MM.1S (cell line): ENCODE measurements around the gene UQCRQ.

Source experiments
- DNase-seq: peaks from one replicate; pipeline ENCODE4 v3.0.0-alpha.2; 2015
- H2AFZ ChIP-seq: fragments of 300-600 bp; sonication (generic); 2 replicates; pipeline ENCODE4 v1.6.0; 2016; ENCODE audit warnings: antibody characterized with exemption, low read length
- H3F3A ChIP-seq: fragments of 300-600 bp; sonication (generic); 2 replicates; pipeline ENCODE4 v1.6.1; 2016; ENCODE audit warnings: mild to moderate bottlenecking, antibody characterized with exemption, low read length, moderate library complexity, mixed read lengths; ENCODE audit not compliant: insufficient read depth
- H3K27ac ChIP-seq: fragments of 300-600 bp; sonication (generic); 2 replicates; pipeline ENCODE4 v1.5.1; 2016; ENCODE audit warnings: mild to moderate bottlenecking, low read length
- H3K27me3 ChIP-seq: fragments of 300-600 bp; sonication (generic); replicated peaks from 2 replicates; pipeline ENCODE4 v1.6.0; 2016; ENCODE audit warnings: low read length; ENCODE audit not compliant: insufficient read depth
- H3K36me3 ChIP-seq: fragments of 300-600 bp; sonication (generic); replicated peaks from 2 replicates; pipeline ENCODE4 v1.6.1; 2016; ENCODE audit warnings: mild to moderate bottlenecking, low read length, mixed read lengths; ENCODE audit not compliant: insufficient read depth
- H3K4me1 ChIP-seq: fragments of 300-600 bp; sonication (generic); 2 replicates; pipeline ENCODE4 v1.6.1; 2016; ENCODE audit warnings: low read length, mixed read lengths
- H3K4me2 ChIP-seq: fragments of 300-600 bp; sonication (generic); 2 replicates; pipeline ENCODE4 v1.6.0; 2016; ENCODE audit warnings: low read depth, low read length
- H3K4me3 ChIP-seq: fragments of 300-600 bp; sonication (generic); 2 replicates; pipeline ENCODE4 v1.5.1; 2016; ENCODE audit warnings: low read length, mixed read lengths
- H3K79me2 ChIP-seq: fragments of 300-600 bp; sonication (generic); 2 replicates; pipeline ENCODE4 v1.6.1; 2016; ENCODE audit warnings: mixed run types, low read length, mixed read lengths
- H3K9ac ChIP-seq: fragments of 300-600 bp; sonication (generic); 2 replicates; pipeline ENCODE4 v1.6.1; 2016; ENCODE audit warnings: low read length, mixed read lengths
- H3K9me2 ChIP-seq: fragments of 300-600 bp; sonication (generic); replicated peaks from 2 replicates; pipeline ENCODE4 v1.6.1; 2016; ENCODE audit warnings: mild to moderate bottlenecking, low read length, mixed read lengths; ENCODE audit not compliant: insufficient read depth
- H3K9me3 ChIP-seq: fragments of 300-600 bp; sonication (generic); replicated peaks from 2 replicates; pipeline ENCODE4 v1.6.1; 2016; ENCODE audit warnings: mild to moderate bottlenecking, low read length, mixed read lengths; ENCODE audit not compliant: insufficient read depth
- H4K20me1 ChIP-seq: fragments of 300-600 bp; sonication (generic); 2 replicates; pipeline ENCODE4 v1.6.1; 2016; ENCODE audit warnings: mild to moderate bottlenecking, low read length, moderate library complexity, mixed read lengths; ENCODE audit not compliant: insufficient read depth
- CTCF ChIP-seq: fragments of 300-600 bp; sonication (generic); IDR thresholded peaks from 2 replicates; pipeline ENCODE4 v1.5.1; 2016; ENCODE audit warnings: antibody characterized with exemption, low read length, mixed read lengths
- EZH2 ChIP-seq: fragments of 300-600 bp; sonication (generic); optimal IDR thresholded peaks from 2 replicates; pipeline ENCODE3; 2017; ENCODE audit warnings: low read depth, mild to moderate bottlenecking, antibody characterized with exemption, low read length, mixed read lengths
- EZH2phosphoT487 ChIP-seq: fragments of 300-600 bp; sonication (generic); IDR thresholded peaks from 2 replicates; pipeline ENCODE4 v1.6.1; 2018; ENCODE audit warnings: antibody characterized with exemption, low read length

UQCRQ gene

DNA sequence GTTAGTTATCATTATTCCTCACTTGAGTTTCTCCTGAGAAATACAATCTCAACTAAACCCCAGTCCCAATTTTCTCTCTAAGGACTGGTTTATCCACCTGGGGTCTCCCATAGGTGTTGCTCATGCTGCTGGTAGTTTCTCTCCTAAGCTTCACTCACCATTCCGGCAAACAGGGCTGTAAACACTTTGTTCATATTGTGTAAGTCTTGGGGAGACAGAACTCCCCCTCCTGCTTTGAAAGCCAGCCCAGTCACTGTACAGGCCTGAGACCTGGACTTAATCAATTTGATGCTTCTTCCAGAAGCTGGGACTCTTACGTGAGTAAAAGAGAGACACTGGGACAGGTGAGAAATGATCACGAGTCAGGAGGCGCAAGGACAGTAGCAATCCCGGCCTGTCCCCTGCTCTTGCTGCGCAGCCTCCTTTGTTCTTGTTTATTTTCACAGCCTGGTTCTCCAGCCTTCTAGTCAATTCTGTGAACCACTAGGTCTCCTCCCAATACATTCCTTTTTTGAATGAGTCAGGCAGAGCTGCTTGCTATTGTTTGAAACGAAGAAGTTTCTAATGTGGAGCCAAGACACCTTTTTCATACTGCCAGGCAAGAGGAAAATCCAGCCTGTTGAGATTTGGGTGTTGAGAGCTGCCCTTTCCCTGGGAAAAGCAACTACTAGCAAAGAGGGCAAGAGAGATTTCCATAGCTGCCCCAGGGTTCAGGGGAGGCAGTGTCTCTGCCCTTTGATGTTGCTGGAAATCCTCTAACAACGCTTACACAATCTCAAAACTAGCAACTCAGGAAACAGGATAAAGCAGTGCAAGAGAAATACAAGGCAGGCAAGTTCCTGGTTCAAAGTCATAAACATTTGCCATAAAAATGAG is 26.8 kb upstream of the UQCRQ start:
- no peak overlapping the region for H3K4me3 ChIP-seq
- no peak overlapping the region for H3K4me2 ChIP-seq
- no peaks in the 10 kb centered on the region for H3K9me2 ChIP-seq
- no peaks in the 10 kb centered on the region for H3K27me3 ChIP-seq
- H3F3A ChIP-seq, result no peaks in the 10 kb centered on the region
- no peaks in the 10 kb centered on the region for H3K9me3 ChIP-seq
- H3K36me3 ChIP-seq, result no peaks in the 10 kb centered on the region
- TF ChIP-seq CTCF, result no peak
- no peak for TF ChIP-seq EZH2phosphoT487
- no peak for TF ChIP-seq EZH2
- H3K9ac ChIP-seq, result no peak overlapping the region
- H4K20me1 ChIP-seq, result no peaks in the 10 kb centered on the region
- H2AFZ ChIP-seq, result no peak overlapping the region
- H3K79me2 ChIP-seq, result no peaks in the 10 kb centered on the region
- H3K27ac ChIP-seq, result no peak overlapping the region
- no peaks in the 10 kb centered on the region for H3K4me1 ChIP-seq
- no peak for DNase-seq

DNA sequence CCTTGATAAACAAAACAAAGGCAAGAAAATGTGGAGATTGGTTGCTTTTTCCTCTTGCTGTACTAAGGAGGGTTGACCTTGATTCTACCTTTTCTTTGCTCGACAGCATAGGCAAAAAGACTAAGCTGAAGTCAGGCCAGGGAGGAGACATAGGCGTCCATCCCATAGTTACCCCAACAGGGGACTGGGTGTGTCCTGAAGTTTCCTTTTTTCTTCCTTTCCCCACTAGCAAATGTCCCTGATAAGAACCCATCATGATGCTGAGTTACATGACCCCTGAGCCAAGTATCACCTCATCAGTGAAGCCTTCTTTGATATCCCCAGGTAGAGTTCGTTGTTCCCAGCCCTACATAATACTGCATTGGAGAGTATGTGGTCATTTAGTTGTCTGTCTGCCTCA is 26.1 kb upstream of the UQCRQ start:
- TF ChIP-seq EZH2phosphoT487 (no peak), CTCF (no peak), EZH2 (no peak)
- Histone ChIP-seq H3K36me3 (no peaks in the 10 kb centered on the region), H3K4me3 (no peak overlapping the region), H3K9me3 (no peaks in the 10 kb centered on the region), H3F3A (no peaks in the 10 kb centered on the region), H3K9me2 (no peaks in the 10 kb centered on the region), H3K27me3 (no peaks in the 10 kb centered on the region), H3K9ac (no peak overlapping the region), H4K20me1 (no peaks in the 10 kb centered on the region), H3K27ac (no peak overlapping the region), H3K4me2 (no peak overlapping the region), H2AFZ (no peak overlapping the region), H3K4me1 (no peaks in the 10 kb centered on the region), H3K79me2 (no peaks in the 10 kb centered on the region)
- no peak for DNase-seq

DNA sequence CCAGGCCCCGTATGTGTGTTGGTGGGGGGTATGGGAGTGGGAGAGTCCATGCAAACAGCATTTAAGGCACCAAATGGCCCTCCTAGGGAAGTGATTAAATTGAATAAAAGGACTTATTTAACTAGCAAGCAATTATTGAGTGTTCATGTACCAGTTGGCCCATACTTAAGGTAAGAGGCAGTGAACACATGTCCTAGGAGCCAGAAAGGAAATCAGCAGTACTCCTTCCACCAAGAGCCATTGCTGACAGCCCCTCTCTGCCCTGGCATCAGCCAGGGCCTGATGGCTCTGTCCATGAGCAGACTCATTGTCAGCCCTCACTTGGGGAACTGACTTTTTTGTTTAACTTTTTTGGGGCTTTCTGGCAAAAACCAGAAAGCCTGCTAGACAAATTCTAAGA is 25.5 kb upstream of the UQCRQ start:
- no peak for DNase-seq
- H3K9ac ChIP-seq, result no peak overlapping the region
- TF ChIP-seq EZH2 (no peak), EZH2phosphoT487 (no peak), CTCF (no peak)
- no peaks in the 10 kb centered on the region for H3K4me1 ChIP-seq
- H4K20me1 ChIP-seq, result no peaks in the 10 kb centered on the region
- H3F3A ChIP-seq, result no peaks in the 10 kb centered on the region
- H3K27me3 ChIP-seq, result no peaks in the 10 kb centered on the region
- no peaks in the 10 kb centered on the region for H3K79me2 ChIP-seq
- no peaks in the 10 kb centered on the region for H3K36me3 ChIP-seq
- no peak overlapping the region for H3K4me2 ChIP-seq
- no peaks in the 10 kb centered on the region for H3K9me3 ChIP-seq
- H3K9me2 ChIP-seq, result no peaks in the 10 kb centered on the region
- H2AFZ ChIP-seq, result no peak overlapping the region
- no peak overlapping the region for H3K4me3 ChIP-seq
- no peak overlapping the region for H3K27ac ChIP-seq
